Stomach (tissue), 9 donors: ENCODE results near the gene FOXJ3. TPM values are rescaled to one million over a fixed set of nuclear protein-coding genes. Genes with fewer than 3 reads are reported as not detected.

Source experiments
- DNase-seq, 2 donors: peaks; one replicate each; pipeline versions ENCODE4 v3.0.0 to v3.0.0-alpha.2; 2013 to 2019
- H3K27ac ChIP-seq, 5 donors: fragments of 200-600 bp in 4 of 5; sonication (generic) in 4 of 5; one replicate each; pipeline ENCODE4 v1.5.1; 2013 to 2019; ENCODE audit warnings: mild to moderate bottlenecking in 1 of 5, moderate library complexity in 1 of 5
- H3K27me3 ChIP-seq, 3 donors: fragments of 200-600 bp; sonication (generic); one replicate each; pipeline ENCODE4 v1.5.1; 2017 to 2019; ENCODE audit warnings: mixed run types in 1 of 3
- H3K36me3 ChIP-seq, 4 donors: fragments of 200-600 bp; sonication (generic); 1 replicate in 3 of 4; 2 replicates in 1 of 4; pipeline ENCODE4 v1.5.1; 2016 to 2019
- H3K4me1 ChIP-seq, 4 donors: fragments of 200-600 bp; sonication (generic); one replicate each; pipeline ENCODE4 v1.5.1; 2016 to 2019
- H3K4me3 ChIP-seq, 4 donors: fragments of 200-600 bp; sonication (generic) in 3 of 4; one replicate each; pipeline ENCODE4 v1.5.1; 2016 to 2019; ENCODE audit warnings: mild to moderate bottlenecking in 1 of 4
- H3K9me3 ChIP-seq, 4 donors: fragments of 200-600 bp; sonication (generic); one replicate each; pipeline ENCODE4 v1.5.1; 2016 to 2019
- EP300 ChIP-seq: sonication (generic); formaldehyde crosslinking; IDR thresholded peaks from one replicate; pipeline ENCODE4 v1.6.1; 2017; ENCODE audit warnings: antibody characterized with exemption
- POLR2A ChIP-seq, 4 donors: fragments of 450-650 bp; IDR thresholded peaks; one replicate each; pipeline ENCODE4 v1.6.1; 2016; ENCODE audit warnings: antibody characterized with exemption in 4 of 4, control low read depth in 2 of 4, mild to moderate bottlenecking in 1 of 4, moderate library complexity in 1 of 4
- POLR2AphosphoS5 ChIP-seq, 3 donors: sonication (generic); formaldehyde crosslinking; IDR thresholded peaks; one replicate each; pipeline ENCODE4 v1.6.1; 2016; ENCODE audit warnings: antibody characterized with exemption in 3 of 3
- WGBS, 5 donors: extraction: QIAGEN DNeasy Blood & Tissue Kit in 3 of 5; methylation state at CpG; one replicate each; pipeline versions ENCODE4 v1.1.5 to v1.1.7; 2013 to 2018; 5-methylcytosine and 5-hydroxymethylcytosine counted together
- intact Hi-C: fragments of 100-400 bp; cut with DNase I; formaldehyde crosslinking; loops from one replicate; pipeline ENCODE4 v1.15.1; 2023; ENCODE audit warnings: low total_unique reads
- polyA plus RNA-seq, 3 donors: library from polyadenylated mRNA; stranded (reverse); fragments of 200-250 nt; gene quantifications; one replicate each; pipeline ENCODE4 v1.2.3, GENCODE V29; 2013
- total RNA-seq, 5 donors: library from RNA; depleted of rRNA; stranded (reverse); fragments of >200 nt; gene quantifications; one replicate each; pipeline versions ENCODE4 v1.1.0 to v1.2.3, GENCODE V29; 2014 to 2016
- TF ChIP-seq, protein P1 (sequence below), 7 experiments: fragments of 450-650 bp in 4 of 7; fragments of 200-600 bp in 3 of 7; sonication (generic) in 3 of 7; IDR thresholded peaks; one replicate each; pipeline ENCODE4 v1.5.1; 2016 to 2019; ENCODE audit warnings: antibody characterized with exemption in 7 of 7, control low read depth in 2 of 7, mild to moderate bottlenecking in 1 of 7
- donor health status: healthy with polysubstance abuse.
- donor health status: Bipolar disorder and iron deficiency.
- donor health status: healthy.

Gene FOXJ3
- total and polyA plus RNA-seq, 8 donors, result 8.3 to 57.3 (median 12.3) TPM

DNA sequence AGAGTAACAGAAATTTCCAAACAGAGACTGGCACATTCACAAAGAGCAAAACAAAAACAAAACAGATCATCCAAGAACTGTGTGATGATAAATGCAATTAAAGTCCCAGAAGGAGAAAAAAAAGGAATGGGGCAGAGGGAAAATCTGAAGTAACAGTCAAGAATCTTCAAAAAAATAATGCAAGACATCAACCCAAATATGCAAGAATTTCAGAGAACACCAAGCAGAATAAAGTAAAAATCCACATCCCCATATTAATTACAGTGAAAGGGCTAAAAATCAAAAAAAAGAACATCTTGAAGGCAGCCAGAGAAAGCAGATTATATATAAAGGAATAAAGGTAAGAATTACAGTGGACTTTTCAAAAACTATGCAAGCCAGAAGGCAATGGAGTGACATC is 67.1 kb downstream of the FOXJ3 start:
- intact Hi-C loops, result no loop called here
- H3K36me3 ChIP-seq, result peaks cover 0 to 14% (median 12%) of the 10 kb centered on the region in 4 donors
- no peak for TF ChIP-seq POLR2A (IDR thresholded peaks at IDR 0.05)
- no peak for TF ChIP-seq POLR2AphosphoS5 (IDR thresholded peaks at IDR 0.05)
- TF ChIP-seq EP300, result no peak
- TF ChIP-seq, protein P1, sequence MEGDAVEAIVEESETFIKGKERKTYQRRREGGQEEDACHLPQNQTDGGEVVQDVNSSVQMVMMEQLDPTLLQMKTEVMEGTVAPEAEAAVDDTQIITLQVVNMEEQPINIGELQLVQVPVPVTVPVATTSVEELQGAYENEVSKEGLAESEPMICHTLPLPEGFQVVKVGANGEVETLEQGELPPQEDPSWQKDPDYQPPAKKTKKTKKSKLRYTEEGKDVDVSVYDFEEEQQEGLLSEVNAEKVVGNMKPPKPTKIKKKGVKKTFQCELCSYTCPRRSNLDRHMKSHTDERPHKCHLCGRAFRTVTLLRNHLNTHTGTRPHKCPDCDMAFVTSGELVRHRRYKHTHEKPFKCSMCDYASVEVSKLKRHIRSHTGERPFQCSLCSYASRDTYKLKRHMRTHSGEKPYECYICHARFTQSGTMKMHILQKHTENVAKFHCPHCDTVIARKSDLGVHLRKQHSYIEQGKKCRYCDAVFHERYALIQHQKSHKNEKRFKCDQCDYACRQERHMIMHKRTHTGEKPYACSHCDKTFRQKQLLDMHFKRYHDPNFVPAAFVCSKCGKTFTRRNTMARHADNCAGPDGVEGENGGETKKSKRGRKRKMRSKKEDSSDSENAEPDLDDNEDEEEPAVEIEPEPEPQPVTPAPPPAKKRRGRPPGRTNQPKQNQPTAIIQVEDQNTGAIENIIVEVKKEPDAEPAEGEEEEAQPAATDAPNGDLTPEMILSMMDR (IDR thresholded peaks at IDR 0.05), result no peak
- DNase-seq, result no peak
- no peak overlapping the region for H3K27ac ChIP-seq
- H3K9me3 ChIP-seq, result no peaks in the 10 kb centered on the region
- no peaks in the 10 kb centered on the region for H3K27me3 ChIP-seq
- no peak overlapping the region for H3K4me3 ChIP-seq
- H3K4me1 ChIP-seq, result peaks cover 4 to 19% (median 11%) of the 10 kb centered on the region in 4 donors

DNA sequence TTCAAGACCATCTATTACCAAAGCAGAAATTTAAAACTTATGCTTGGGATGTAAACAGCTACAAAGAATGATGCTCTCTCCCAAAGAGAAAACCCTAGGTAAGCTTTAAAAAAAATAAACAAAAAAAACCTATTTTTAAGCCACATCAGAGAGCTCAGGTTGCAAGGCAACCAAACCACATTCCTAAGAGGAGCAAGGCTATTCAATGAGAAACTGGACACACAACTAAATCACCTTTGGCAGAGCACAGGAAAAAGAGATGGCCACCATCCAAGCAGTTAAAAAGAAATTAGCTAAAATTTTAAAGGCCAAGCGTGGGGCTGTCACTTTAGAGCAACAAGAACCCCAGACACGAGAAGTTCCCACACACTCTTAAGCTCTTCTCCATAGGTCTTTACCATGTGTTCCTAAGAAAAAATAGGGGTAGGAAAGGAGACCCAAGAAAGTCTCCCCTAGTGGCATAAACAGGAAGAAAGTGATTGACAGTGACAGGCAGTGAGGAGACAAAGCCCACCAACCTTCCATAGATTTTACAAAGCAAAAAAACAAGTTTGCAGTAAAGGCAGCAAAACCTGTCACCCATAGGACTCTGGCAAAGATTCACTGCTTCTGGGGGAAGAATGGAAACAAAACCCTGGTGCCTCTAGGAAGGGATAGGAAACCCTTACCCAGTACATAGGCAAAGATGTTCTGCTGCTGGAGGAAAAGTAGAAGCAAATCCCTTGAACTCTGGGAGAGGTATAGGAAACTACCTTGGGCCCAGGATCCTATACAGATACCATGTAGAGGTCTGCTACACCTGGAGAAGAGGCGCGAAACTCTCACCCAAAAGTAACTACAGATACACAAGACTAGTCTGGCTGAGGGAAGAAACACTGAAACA is 68.5 kb downstream of the FOXJ3 start:
- peaks cover 0 to 14% (median 12%) of the 10 kb centered on the region in 4 donors for H3K36me3 ChIP-seq
- 57 to 69% (median 63%) methylated on average over 4 of the region's 4 CpGs for WGBS, 5 donors
- no peaks in the 10 kb centered on the region for H3K27me3 ChIP-seq
- intact Hi-C loops, result no loop called here
- H3K9me3 ChIP-seq, result no peaks in the 10 kb centered on the region
- no peak overlapping the region for H3K4me3 ChIP-seq
- H3K4me1 ChIP-seq, result peaks cover 4 to 19% (median 10%) of the 10 kb centered on the region in 4 donors
- TF ChIP-seq, protein P1 (IDR thresholded peaks at IDR 0.05), result no peak
- TF ChIP-seq POLR2AphosphoS5 (IDR thresholded peaks at IDR 0.05) (no peak), POLR2A (IDR thresholded peaks at IDR 0.05) (no peak), EP300 (no peak)
- H3K27ac ChIP-seq, result no peak overlapping the region
- DNase-seq, result no peak

DNA sequence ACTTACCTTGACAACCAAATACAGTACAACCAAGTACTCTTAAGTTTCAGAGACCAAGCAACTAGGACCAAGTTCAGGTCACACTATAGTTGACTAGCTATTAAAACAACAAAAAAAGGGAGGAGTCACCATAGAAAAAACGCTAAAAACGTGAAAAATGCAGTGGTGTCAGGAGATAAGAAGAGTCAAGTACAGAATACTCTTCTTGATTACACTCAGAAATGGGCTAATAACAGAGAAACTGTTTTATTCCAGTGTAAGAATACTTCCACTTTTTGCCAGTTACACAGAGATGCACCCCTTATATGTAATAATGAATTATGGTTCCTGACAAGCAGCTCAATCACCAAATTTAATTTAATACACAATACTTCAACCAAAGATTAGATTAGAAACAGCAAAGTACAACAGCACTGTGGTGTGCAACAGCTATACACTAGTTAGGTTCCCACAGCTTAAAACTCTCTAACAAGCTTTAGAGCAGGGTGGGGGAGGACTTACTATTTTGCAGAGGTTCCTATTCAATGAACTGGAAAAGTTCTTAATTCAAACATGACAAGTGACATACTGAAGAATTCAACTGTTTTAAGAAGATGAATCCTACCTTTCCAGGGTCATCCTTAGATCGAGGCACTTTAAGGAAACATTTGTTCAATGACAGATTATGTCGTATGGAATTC is 70.4 kb downstream of the FOXJ3 start:
- TF ChIP-seq EP300, result no peak
- Histone ChIP-seq H3K27ac (no peak overlapping the region), H3K27me3 (no peaks in the 10 kb centered on the region), H3K9me3 (no peaks in the 10 kb centered on the region), H3K36me3 (peaks cover 0 to 14% (median 12%) of the 10 kb centered on the region in 4 donors), H3K4me3 (no peak overlapping the region), H3K4me1 (peaks cover 12 to 33% (median 23%) of the 10 kb centered on the region in 4 donors)
- DNase-seq, result no peak
- intact Hi-C loops, result no loop called here
- WGBS, 5 donors, result 72 to 79% (median 75%) methylated on average over 4 of the region's 4 CpGs

DNA sequence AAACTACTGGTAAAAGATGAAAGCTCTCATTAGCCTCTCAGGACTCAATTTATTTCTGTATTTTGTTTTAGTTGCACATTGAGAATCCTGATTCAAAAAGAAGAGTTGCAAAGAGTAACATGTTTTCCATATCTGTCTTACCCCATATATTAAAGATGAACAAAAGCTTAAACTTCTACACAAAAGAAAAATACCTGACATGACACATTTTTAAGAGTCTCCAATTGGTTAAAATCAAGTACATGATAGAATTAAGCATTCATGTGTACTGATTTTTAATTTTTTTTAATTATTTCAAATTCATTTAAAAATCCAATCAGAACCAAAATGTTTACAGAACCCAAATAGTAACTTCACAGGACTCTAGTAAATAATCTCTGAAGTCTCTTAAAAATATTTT is 72.0 kb downstream of the FOXJ3 start:
- no peak for DNase-seq

More for the DNA sequence above, 72.0 kb downstream of the FOXJ3 start:
- intact Hi-C loops, result no loop called here
- H3K4me3 ChIP-seq, result no peak overlapping the region
- no peaks in the 10 kb centered on the region for H3K27me3 ChIP-seq
- no peaks in the 10 kb centered on the region for H3K9me3 ChIP-seq
- peaks cover 16 to 49% (median 35%) of the 10 kb centered on the region in 4 donors for H3K4me1 ChIP-seq
- peaks cover 0 to 14% (median 12%) of the 10 kb centered on the region in 4 donors for H3K36me3 ChIP-seq
- TF ChIP-seq EP300, result no peak
- TF ChIP-seq, protein P1 (IDR thresholded peaks at IDR 0.05), result no peak
- no peak for TF ChIP-seq POLR2AphosphoS5 (IDR thresholded peaks at IDR 0.05)
- TF ChIP-seq POLR2A (IDR thresholded peaks at IDR 0.05), result no peak
- no peak overlapping the region for H3K27ac ChIP-seq
